Neural cell (in vitro differentiated cells): ENCODE data around the gene PHOSPHO1. TPM values are rescaled to one million over a fixed set of nuclear protein-coding genes. Genes with fewer than 3 reads are reported as not detected.

Experiments
- H2AFZ ChIP-seq: fragments of 200-600, 300-800 bp; sonication (generic), shearing (Covaris generic); 2 replicates; pipeline ENCODE4 v1.6.0; 2014; ENCODE audit warnings: low read depth, mild to moderate bottlenecking, antibody characterized with exemption, low read length, moderate library complexity
- H3F3A ChIP-seq: fragments of 200-600 bp; shearing (Covaris generic); 2 replicates; pipeline ENCODE4 v1.6.1; 2016; ENCODE audit warnings: mild to moderate bottlenecking, moderate library complexity, mixed read lengths, antibody characterized with exemption, low read length; ENCODE audit not compliant: insufficient read depth, poor library complexity, severe bottlenecking
- H3K27ac ChIP-seq: fragments of 200-600, 300-800 bp; sonication (generic), shearing (Covaris generic); 2 replicates; pipeline ENCODE4 v1.5.1; 2014; ENCODE audit warnings: mild to moderate bottlenecking, low read length, moderate library complexity
- H3K27me3 ChIP-seq: fragments of 300-800, 200-600 bp; sonication (generic), shearing (Covaris generic); 2 replicates; pipeline ENCODE4 v1.6.0; 2014; ENCODE audit warnings: mild to moderate bottlenecking, low read depth, low read length, moderate library complexity; ENCODE audit not compliant: insufficient read depth
- H3K36me3 ChIP-seq: fragments of 300-800, 200-600 bp; sonication (generic), shearing (Covaris generic); 2 replicates; pipeline ENCODE4 v1.5.1; 2014; ENCODE audit warnings: mild to moderate bottlenecking, antibody characterized with exemption, low read length, moderate library complexity; ENCODE audit not compliant: insufficient read depth
- H3K4me2 ChIP-seq: fragments of 300-800, 200-600 bp; sonication (generic), shearing (Covaris generic); 2 replicates; pipeline ENCODE4 v1.6.0; 2014; ENCODE audit warnings: mild to moderate bottlenecking, low read length
- H3K4me3 ChIP-seq: fragments of 300-800, 200-600 bp; sonication (generic), shearing (Covaris generic); 2 replicates; pipeline ENCODE4 v1.5.1; 2014; ENCODE audit warnings: mild to moderate bottlenecking, low read length, moderate library complexity
- H3K79me2 ChIP-seq: fragments of 200-600 bp; shearing (Covaris generic); replicated peaks from 2 replicates; pipeline ENCODE4 v1.6.0; 2014; ENCODE audit warnings: mild to moderate bottlenecking, low read length, moderate library complexity; ENCODE audit not compliant: insufficient read depth
- H3K9ac ChIP-seq: fragments of 300-800, 200-600 bp; sonication (generic), shearing (Covaris generic); 2 replicates; pipeline ENCODE4 v1.6.1; 2016; ENCODE audit warnings: mild to moderate bottlenecking, low read length, mixed read lengths
- H3K9me2 ChIP-seq: fragments of 200-600 bp; shearing (Covaris generic); 2 replicates; pipeline ENCODE4 v1.6.1; 2016; ENCODE audit warnings: mild to moderate bottlenecking, low read length, mixed read lengths; ENCODE audit not compliant: insufficient read depth
- H3K9me3 ChIP-seq: fragments of 200-600, 300-800 bp; sonication (generic), shearing (Covaris generic); 2 replicates; pipeline ENCODE4 v1.6.1; 2016; ENCODE audit warnings: mild to moderate bottlenecking, mixed run types, low read length, moderate library complexity, mixed read lengths
- H4K20me1 ChIP-seq: fragments of 200-600 bp; shearing (Covaris generic); 2 replicates; pipeline ENCODE4 v1.6.1; 2016; ENCODE audit warnings: mild to moderate bottlenecking, mixed run types; ENCODE audit not compliant: insufficient read depth
- EP300 ChIP-seq: fragments of 450-650 bp; conservative IDR thresholded peaks from 2 replicates; pipeline ENCODE4 v1.6.1; 2014; ENCODE audit warnings: antibody characterized with exemption, mild to moderate bottlenecking, moderate library complexity; ENCODE audit not compliant: poor library complexity, severe bottlenecking
- EZH2 ChIP-seq: fragments of 200-600, 300-800 bp; shearing (Covaris generic), sonication (generic); IDR thresholded peaks from 2 replicates; pipeline ENCODE4 v1.6.1; 2014; ENCODE audit warnings: antibody characterized with exemption, low read length, borderline replicate concordance, mild to moderate bottlenecking; ENCODE audit not compliant: insufficient read depth, poor library complexity, severe bottlenecking
- MXI1 ChIP-seq: fragments of 450-650 bp; conservative IDR thresholded peaks from 2 replicates; pipeline ENCODE4 v1.6.1; 2014; ENCODE audit warnings: antibody characterized with exemption, mild to moderate bottlenecking; ENCODE audit not compliant: poor library complexity, severe bottlenecking
- POLR2AphosphoS5 ChIP-seq: IDR thresholded peaks from 2 replicates; pipeline ENCODE4 v1.6.1; 2012
- RAD21 ChIP-seq: fragments of 450-650 bp; conservative IDR thresholded peaks from 2 replicates; pipeline ENCODE4 v1.6.1; 2014; ENCODE audit warnings: antibody characterized with exemption, mild to moderate bottlenecking, moderate library complexity
- SMC3 ChIP-seq: fragments of 450-650 bp; conservative IDR thresholded peaks from 2 replicates; pipeline ENCODE4 v1.6.1; 2014; ENCODE audit warnings: antibody characterized with exemption, mild to moderate bottlenecking, moderate library complexity; ENCODE audit not compliant: poor library complexity
- TAF1 ChIP-seq: IDR thresholded peaks from 2 replicates; pipeline ENCODE4 v1.6.1; 2012; ENCODE audit warnings: low read depth
- polyA plus RNA-seq: library from polyadenylated mRNA; depleted of rRNA; stranded (reverse); fragments of >200 nt; gene quantifications from 2 replicates; pipeline ENCODE4 v1.2.3, GENCODE V29; 2014
- TF ChIP-seq, protein P1 (sequence below): IDR thresholded peaks from 2 replicates; pipeline ENCODE4 v1.6.1; 2012; ENCODE audit warnings: borderline replicate concordance
- TF ChIP-seq, protein P2 (sequence below): fragments of 450-650 bp; IDR thresholded peaks from 2 replicates; pipeline ENCODE4 v1.5.1; 2014; ENCODE audit warnings: antibody characterized with exemption, mild to moderate bottlenecking, moderate library complexity; ENCODE audit not compliant: poor library complexity, severe bottlenecking

The PHOSPHO1 gene
- polyA plus RNA-seq, 1 donor from 2014 or later = not detected

DNA sequence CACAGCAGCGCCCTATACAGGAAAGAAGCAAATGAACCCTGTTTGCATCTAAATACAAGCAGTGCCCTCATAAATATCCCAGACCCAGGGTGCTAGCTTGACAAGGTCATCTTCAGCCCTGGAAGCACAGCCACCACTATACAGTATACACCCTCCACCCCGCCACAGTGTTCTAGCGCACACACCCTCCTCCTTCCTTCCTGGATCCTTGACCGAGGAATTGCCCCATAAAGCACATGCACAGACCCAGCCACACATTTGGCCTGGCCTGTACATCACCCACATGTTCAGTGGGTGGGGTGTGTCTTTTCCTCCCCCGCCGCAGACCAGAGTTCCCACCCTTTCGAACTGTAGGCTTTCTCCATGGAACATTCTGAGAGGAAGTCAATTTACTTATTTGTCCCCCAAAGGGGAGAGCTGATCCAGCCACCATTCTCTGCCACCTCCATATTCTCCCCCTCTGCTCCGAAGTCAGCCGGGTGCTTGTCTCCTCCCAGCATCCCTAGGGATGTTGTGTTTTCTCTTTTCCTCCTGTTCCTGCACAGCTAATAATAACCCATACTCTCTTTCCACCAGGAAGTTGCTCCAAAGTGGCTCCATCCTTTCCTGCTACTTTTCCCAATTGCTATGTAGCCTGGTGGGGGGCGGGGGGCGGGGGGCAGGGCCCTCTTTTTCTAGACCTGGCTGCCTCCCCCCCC lies 13.5 kb downstream of the PHOSPHO1 start:
- Histone ChIP-seq H3K27ac (no peak overlapping the region), H3K9me2 (no peaks in the 10 kb centered on the region), H3K4me3 (no peak overlapping the region), H3K27me3 (peaks cover 5% of the 10 kb centered on the region), H3K4me2 (no peak overlapping the region), H3K9me3 (no peaks in the 10 kb centered on the region), H2AFZ (no peak overlapping the region), H4K20me1 (no peaks in the 10 kb centered on the region), H3F3A (no peaks in the 10 kb centered on the region), H3K79me2 (no peaks in the 10 kb centered on the region), H3K36me3 (no peaks in the 10 kb centered on the region), H3K9ac (no peak overlapping the region)
- TF ChIP-seq MXI1 (no peak), EZH2 (no peak), POLR2AphosphoS5 (no peak), EP300 (no peak), SMC3 (no peak), RAD21 (no peak), TAF1 (no peak)
- TF ChIP-seq, protein P1, sequence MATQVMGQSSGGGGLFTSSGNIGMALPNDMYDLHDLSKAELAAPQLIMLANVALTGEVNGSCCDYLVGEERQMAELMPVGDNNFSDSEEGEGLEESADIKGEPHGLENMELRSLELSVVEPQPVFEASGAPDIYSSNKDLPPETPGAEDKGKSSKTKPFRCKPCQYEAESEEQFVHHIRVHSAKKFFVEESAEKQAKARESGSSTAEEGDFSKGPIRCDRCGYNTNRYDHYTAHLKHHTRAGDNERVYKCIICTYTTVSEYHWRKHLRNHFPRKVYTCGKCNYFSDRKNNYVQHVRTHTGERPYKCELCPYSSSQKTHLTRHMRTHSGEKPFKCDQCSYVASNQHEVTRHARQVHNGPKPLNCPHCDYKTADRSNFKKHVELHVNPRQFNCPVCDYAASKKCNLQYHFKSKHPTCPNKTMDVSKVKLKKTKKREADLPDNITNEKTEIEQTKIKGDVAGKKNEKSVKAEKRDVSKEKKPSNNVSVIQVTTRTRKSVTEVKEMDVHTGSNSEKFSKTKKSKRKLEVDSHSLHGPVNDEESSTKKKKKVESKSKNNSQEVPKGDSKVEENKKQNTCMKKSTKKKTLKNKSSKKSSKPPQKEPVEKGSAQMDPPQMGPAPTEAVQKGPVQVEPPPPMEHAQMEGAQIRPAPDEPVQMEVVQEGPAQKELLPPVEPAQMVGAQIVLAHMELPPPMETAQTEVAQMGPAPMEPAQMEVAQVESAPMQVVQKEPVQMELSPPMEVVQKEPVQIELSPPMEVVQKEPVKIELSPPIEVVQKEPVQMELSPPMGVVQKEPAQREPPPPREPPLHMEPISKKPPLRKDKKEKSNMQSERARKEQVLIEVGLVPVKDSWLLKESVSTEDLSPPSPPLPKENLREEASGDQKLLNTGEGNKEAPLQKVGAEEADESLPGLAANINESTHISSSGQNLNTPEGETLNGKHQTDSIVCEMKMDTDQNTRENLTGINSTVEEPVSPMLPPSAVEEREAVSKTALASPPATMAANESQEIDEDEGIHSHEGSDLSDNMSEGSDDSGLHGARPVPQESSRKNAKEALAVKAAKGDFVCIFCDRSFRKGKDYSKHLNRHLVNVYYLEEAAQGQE = no peak
- TF ChIP-seq, protein P2, sequence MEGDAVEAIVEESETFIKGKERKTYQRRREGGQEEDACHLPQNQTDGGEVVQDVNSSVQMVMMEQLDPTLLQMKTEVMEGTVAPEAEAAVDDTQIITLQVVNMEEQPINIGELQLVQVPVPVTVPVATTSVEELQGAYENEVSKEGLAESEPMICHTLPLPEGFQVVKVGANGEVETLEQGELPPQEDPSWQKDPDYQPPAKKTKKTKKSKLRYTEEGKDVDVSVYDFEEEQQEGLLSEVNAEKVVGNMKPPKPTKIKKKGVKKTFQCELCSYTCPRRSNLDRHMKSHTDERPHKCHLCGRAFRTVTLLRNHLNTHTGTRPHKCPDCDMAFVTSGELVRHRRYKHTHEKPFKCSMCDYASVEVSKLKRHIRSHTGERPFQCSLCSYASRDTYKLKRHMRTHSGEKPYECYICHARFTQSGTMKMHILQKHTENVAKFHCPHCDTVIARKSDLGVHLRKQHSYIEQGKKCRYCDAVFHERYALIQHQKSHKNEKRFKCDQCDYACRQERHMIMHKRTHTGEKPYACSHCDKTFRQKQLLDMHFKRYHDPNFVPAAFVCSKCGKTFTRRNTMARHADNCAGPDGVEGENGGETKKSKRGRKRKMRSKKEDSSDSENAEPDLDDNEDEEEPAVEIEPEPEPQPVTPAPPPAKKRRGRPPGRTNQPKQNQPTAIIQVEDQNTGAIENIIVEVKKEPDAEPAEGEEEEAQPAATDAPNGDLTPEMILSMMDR = no peak

DNA sequence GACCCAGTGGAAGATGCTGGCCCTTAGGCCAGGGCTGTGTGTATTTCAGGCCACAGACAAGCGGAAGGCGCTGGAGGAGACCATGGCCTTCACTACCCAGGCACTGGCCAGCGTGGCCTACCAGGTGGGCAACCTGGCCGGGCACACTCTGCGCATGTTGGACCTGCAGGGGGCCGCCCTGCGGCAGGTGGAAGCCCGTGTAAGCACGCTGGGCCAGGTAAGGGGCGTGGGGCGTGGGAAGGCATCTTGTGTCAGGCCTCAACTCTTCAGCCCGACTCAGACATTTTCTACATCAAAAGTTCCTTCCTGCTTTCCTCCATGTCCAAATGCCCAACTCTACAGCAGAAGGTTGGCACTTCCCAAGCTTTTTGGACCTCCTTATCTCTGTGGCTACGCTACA lies 14.1 kb downstream of the PHOSPHO1 start:
- no peak overlapping the region for H2AFZ ChIP-seq
- no peaks in the 10 kb centered on the region for H3K36me3 ChIP-seq
- H3K9me3 ChIP-seq = no peaks in the 10 kb centered on the region
- no peaks in the 10 kb centered on the region for H3K27me3 ChIP-seq
- no peaks in the 10 kb centered on the region for H3K79me2 ChIP-seq
- H3K4me3 ChIP-seq = no peak overlapping the region
- H3K9me2 ChIP-seq = no peaks in the 10 kb centered on the region
- no peaks in the 10 kb centered on the region for H3F3A ChIP-seq
- no peak overlapping the region for H3K27ac ChIP-seq
- TF ChIP-seq SMC3 = no peak
- TF ChIP-seq EP300 = no peak
- no peak for TF ChIP-seq TAF1
- TF ChIP-seq, protein P1 = no peak
- TF ChIP-seq, protein P2 = no peak
- TF ChIP-seq MXI1 = no peak
- no peak for TF ChIP-seq POLR2AphosphoS5
- no peak for TF ChIP-seq RAD21
- no peak for TF ChIP-seq EZH2
- no peaks in the 10 kb centered on the region for H4K20me1 ChIP-seq
- no peak overlapping the region for H3K4me2 ChIP-seq
- no peak overlapping the region for H3K9ac ChIP-seq
